HCT116 (cell line): Measurements from ENCODE around the gene MTX2. TPM values are rescaled to one million over a fixed set of nuclear protein-coding genes. Genes with fewer than 3 reads are reported as not detected.

Experiments used
- ATAC-seq: fragments of 200-7000 bp; cut with Tn5 transposase; 2 replicates; pipeline ENCODE4 v1.9.1; 2020; ENCODE audit warnings: mild to moderate bottlenecking, moderate library complexity
- BruUV-seq: library from RNA; stranded (reverse); fragments of 400-500 nt; replicated peaks from 2 replicates; lab custom pipeline; 2021; lab: Mats Ljungman, UMichigan
- CTCF ChIA-PET: fragments of 300-600 bp; sonication (Branson Sonifier 250); formaldehyde crosslinking; loops from one replicate; lab custom pipeline; 2021; ENCODE audit warnings: antibody characterized with exemption; lab: Charles Lee
- POLR2A ChIA-PET: fragments of 300-600, 350-600 bp; sonication (Branson Sonifier 250); formaldehyde crosslinking; loops from one replicate; lab custom pipeline; 2021; ENCODE audit warnings: antibody characterized with exemption; lab: Charles Lee
- RAD21 ChIA-PET, 2 experiments: fragments of 300-600 bp; sonication (Branson Sonifier 250); formaldehyde crosslinking; loops; one replicate each; lab custom pipeline; 2023; ENCODE audit warnings: low total read pairs in 2 of 2; ENCODE audit not compliant: uncharacterized antibody in 2 of 2, unreplicated experiment in 2 of 2, low non-redundant PET in 1 of 2; lab: Charles Lee
- DNase-seq: peaks from one replicate; pipeline ENCODE4 v3.0.0-alpha.2; 2010; ENCODE audit warnings: low read depth, low spot score
- H2AFZ ChIP-seq: fragments of 200-600 bp; shearing (Covaris generic), sonication (generic); 2 replicates; pipeline ENCODE4 v1.6.1; 2017; ENCODE audit warnings: low read depth, mixed run types, mixed read lengths, antibody characterized with exemption, low read length; ENCODE audit not compliant: poor library complexity, severe bottlenecking
- H3K27ac ChIP-seq: 2 replicates; pipeline ENCODE4 v1.5.1; 2012; ENCODE audit warnings: low read depth, low read length
- H3K27me3 ChIP-seq: fragments of 200-600 bp; sonication (generic); 2 replicates; pipeline ENCODE4 v1.6.1; 2016; ENCODE audit warnings: mixed run types, low read length, mixed read lengths; ENCODE audit not compliant: insufficient read depth
- H3K36me3 ChIP-seq, 2 experiments: fragments of 200-500 bp in 1 of 2; fragments of 200-600 bp in 1 of 2; sonication (Bioruptor generic) in 1 of 2; sonication (generic) in 1 of 2; 2 replicates each; pipeline versions ENCODE4 v1.5.1 to v1.6.1; 2014 to 2016; ENCODE audit warnings: low read length in 2 of 2, inconsistent platforms in 1 of 2, mixed read lengths in 1 of 2, mixed run types in 1 of 2; ENCODE audit not compliant: insufficient read depth in 2 of 2, control insufficient read depth in 1 of 2
- H3K4me1 ChIP-seq, 2 experiments: fragments of 200-600 bp in 1 of 2; sonication (generic) in 1 of 2; 2 replicates each; pipeline versions ENCODE4 v1.5.1 to v1.6.1; 2012 to 2017; ENCODE audit warnings: low read length in 2 of 2, inconsistent platforms in 1 of 2, mild to moderate bottlenecking in 1 of 2, mixed read lengths in 1 of 2, mixed run types in 1 of 2, moderate library complexity in 1 of 2; ENCODE audit not compliant: insufficient read depth in 2 of 2, control insufficient read depth in 1 of 2
- H3K4me2 ChIP-seq: fragments of 200-600 bp; sonication (generic); 2 replicates; pipeline ENCODE4 v1.6.1; 2017; ENCODE audit warnings: mixed run types, low read length, mixed read lengths
- H3K4me3 ChIP-seq, 2 experiments: fragments of 200-600 bp in 1 of 2; sonication (generic) in 1 of 2; replicated peaks in 1 of 2; 2 replicates each; pipeline ENCODE4 v1.5.1; 2011 to 2016; ENCODE audit warnings: low read length in 2 of 2, control low read depth in 1 of 2, low read depth in 1 of 2, mild to moderate bottlenecking in 1 of 2, mixed read lengths in 1 of 2, mixed run types in 1 of 2
- H3K79me2 ChIP-seq: fragments of 200-600 bp; sonication (generic); 2 replicates; pipeline ENCODE4 v1.6.1; 2017; ENCODE audit warnings: mild to moderate bottlenecking, mixed run types, low read length, moderate library complexity, mixed read lengths; ENCODE audit not compliant: insufficient read depth
- H3K9ac ChIP-seq: fragments of 200-600 bp; sonication (generic); 2 replicates; pipeline ENCODE4 v1.6.1; 2016; ENCODE audit warnings: low read length, mixed read lengths
- H3K9me2 ChIP-seq: fragments of 200-600 bp; sonication (generic), shearing (Covaris generic); 2 replicates; pipeline ENCODE4 v1.6.1; 2017; ENCODE audit warnings: mixed run types, mild to moderate bottlenecking, moderate library complexity; ENCODE audit not compliant: insufficient read depth
- H3K9me3 ChIP-seq, 2 experiments: fragments of 200-500 bp in 1 of 2; fragments of 200-600 bp in 1 of 2; sonication (Bioruptor generic) in 1 of 2; sonication (generic) in 1 of 2; 2 replicates each; pipeline ENCODE4 v1.6.1; 2014 to 2017; ENCODE audit warnings: low read length in 2 of 2, mixed read lengths in 2 of 2, inconsistent platforms in 1 of 2, low read depth in 1 of 2, mild to moderate bottlenecking in 1 of 2, mixed run types in 1 of 2, moderate library complexity in 1 of 2; ENCODE audit not compliant: control insufficient read depth in 1 of 2, insufficient read depth in 1 of 2
- H4K20me1 ChIP-seq: fragments of 200-600 bp; sonication (generic), shearing (Covaris generic); 2 replicates; pipeline ENCODE4 v1.6.1; 2017; ENCODE audit warnings: mixed run types, mild to moderate bottlenecking, moderate library complexity; ENCODE audit not compliant: insufficient read depth
- POLR2A ChIP-seq: IDR thresholded peaks from 2 replicates; pipeline ENCODE4 v1.7.0; 2011; ENCODE audit warnings: borderline replicate concordance; ENCODE audit not compliant: insufficient read depth, insufficient read length; ENCODE audit errors: extremely low read depth
- POLR2AphosphoS5 ChIP-seq: IDR thresholded peaks from 2 replicates; pipeline ENCODE4 v1.6.1; 2011; ENCODE audit warnings: mild to moderate bottlenecking, low read depth, low read length, moderate library complexity
- SIN3A ChIP-seq: IDR thresholded peaks from 2 replicates; pipeline ENCODE4 v1.6.1; 2012; ENCODE audit warnings: low read depth
- SRF ChIP-seq: IDR thresholded peaks from 2 replicates; pipeline ENCODE4 v1.6.1; 2012; ENCODE audit warnings: low read depth
- YY1 ChIP-seq: IDR thresholded peaks from 2 replicates; pipeline ENCODE4 v1.6.1; 2011; ENCODE audit warnings: low read length, low read depth, moderate library complexity, mild to moderate bottlenecking; ENCODE audit not compliant: insufficient replicate concordance; ENCODE audit errors: extremely low read depth
- ZBTB33 ChIP-seq: IDR thresholded peaks from 2 replicates; pipeline ENCODE4 v1.6.1; 2011; ENCODE audit warnings: mild to moderate bottlenecking, low read length, moderate library complexity; ENCODE audit not compliant: insufficient replicate concordance; ENCODE audit errors: extremely low read depth
- ZNF274 ChIP-seq: fragments of 200-500 bp; sonication (Bioruptor generic); IDR thresholded peaks from 2 replicates; pipeline ENCODE4 v1.6.1; 2014; ENCODE audit warnings: mild to moderate bottlenecking, low read depth, low read length, inconsistent platforms
- intact Hi-C: fragments of 100-400 bp; cut with micrococcal nuclease; formaldehyde crosslinking; loops from 2 replicates; pipeline ENCODE4 v1.10.0; 2022
- total RNA-seq: library from RNA; stranded (reverse); gene quantifications from one replicate; pipeline ENCODE4 v1.2.1, GENCODE V29; 2021; ENCODE audit not compliant: unreplicated experiment

Gene MTX2
- total RNA-seq, 1 experiment from 2014 or later: 38.9 TPM

DNA sequence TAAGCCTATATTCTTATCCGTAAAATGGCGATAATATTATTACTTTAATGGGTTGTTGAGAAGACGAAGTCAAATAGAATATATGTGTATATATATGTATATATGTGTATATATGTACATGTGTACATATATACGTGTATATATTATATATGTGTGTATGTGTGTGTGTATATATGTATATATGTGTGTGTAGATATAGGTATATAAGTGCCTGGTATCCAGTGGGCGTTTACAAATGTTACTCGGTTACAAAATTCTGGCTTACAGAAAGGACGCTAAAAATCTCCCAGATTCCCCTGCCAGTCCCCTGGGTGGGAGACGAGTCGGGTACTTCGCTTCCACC, 295 bp upstream of the MTX2 start:
- ATAC-seq (no peak), DNase-seq (no peak)
- H2AFZ ChIP-seq: peak overlapping the region; percentile 89
- no peaks in the 10 kb centered on the region for H3K36me3 ChIP-seq
- peak overlapping the region; percentile 89; the same call in 1 of the 2 replicates for H3K27ac ChIP-seq
- POLR2A ChIA-PET: interaction anchor here (1.1 kb wide), 1 partner anchor 286 kb away, joined by 4 read pairs; no protein-coding TSS in a partner anchor
- no peaks in the 10 kb centered on the region for H3K9me2 ChIP-seq
- peak overlapping the region; percentile 90 for H3K4me2 ChIP-seq
- peak overlapping the region; percentile 81 to 96 for H3K4me3 ChIP-seq
- H3K27me3 ChIP-seq: no peaks in the 10 kb centered on the region
- RAD21 ChIA-PET: no interaction called here
- no peaks in the 10 kb centered on the region for H3K9me3 ChIP-seq
- CTCF ChIA-PET: no interaction called here
- TF ChIP-seq ZNF274 (no peak), POLR2AphosphoS5 (no peak), YY1 (peak; percentile 17), POLR2A (peak; percentile 92), ZBTB33 (no peak), SRF (no peak), SIN3A (no peak)
- intact Hi-C loops: no loop called here
- BruUV-seq: no TSS peak
- peaks cover 46% of the 10 kb centered on the region for H3K79me2 ChIP-seq
- H3K9ac ChIP-seq: peak overlapping the region; percentile 96
- H4K20me1 ChIP-seq: 0 out of 2 replicates have a peak, but pooled peaks cover 3% of the 10 kb centered on the region
- peaks cover 0 to 12% of the 10 kb centered on the region in 2 experiments; a peak in 2 of 4 replicates for H3K4me1 ChIP-seq
